Transverse colon (tissue), 4 donors: Measurements from ENCODE around the gene CALCR. TPM values are rescaled to one million over a fixed set of nuclear protein-coding genes. Genes with fewer than 3 reads are reported as not detected.

Source experiments
- DNase-seq: peaks from one replicate; pipeline ENCODE4 v3.0.0-alpha.2; 2019
- H3K27ac ChIP-seq, 4 donors: fragments of 200-600 bp; sonication (generic); 2 replicates each; pipeline ENCODE4 v1.5.1; 2016 to 2018; ENCODE audit warnings: inconsistent platforms in 4 of 4
- H3K27me3 ChIP-seq: fragments of 200-600 bp; sonication (generic); 2 replicates; pipeline ENCODE4 v1.5.1; 2017; ENCODE audit warnings: inconsistent platforms
- H3K36me3 ChIP-seq, 4 donors: fragments of 200-600 bp; sonication (generic); 2 replicates each; pipeline ENCODE4 v1.5.1; 2017 to 2019; ENCODE audit warnings: inconsistent platforms in 4 of 4
- H3K4me1 ChIP-seq, 4 donors: fragments of 200-600 bp; sonication (generic); 2 replicates each; pipeline ENCODE4 v1.5.1; 2017 to 2020; ENCODE audit warnings: inconsistent platforms in 4 of 4
- H3K4me3 ChIP-seq, 4 donors: fragments of 200-600 bp; sonication (generic); 1 replicate in 1 of 4; 2 replicates in 3 of 4; pipeline versions ENCODE4 v1.5.1 to v1.6.1; 2017 to 2019; ENCODE audit warnings: inconsistent platforms in 4 of 4
- H3K9me3 ChIP-seq, 2 donors: fragments of 200-600 bp; sonication (generic); 2 replicates each; pipeline ENCODE4 v1.5.1; 2017 to 2019; ENCODE audit warnings: inconsistent platforms in 2 of 2
- CTCF ChIP-seq, 5 experiments: fragments of 200-600 bp in 3 of 5; fragments of 450-650 bp in 2 of 5; sonication (generic) in 3 of 5; IDR thresholded peaks; 1 replicate in 2 of 5; 2 replicates in 3 of 5; pipeline ENCODE4 v1.5.1; 2016 to 2017; ENCODE audit warnings: antibody characterized with exemption in 5 of 5, inconsistent platforms in 3 of 5, mild to moderate bottlenecking in 2 of 5, moderate library complexity in 1 of 5
- EP300 ChIP-seq: sonication (generic); formaldehyde crosslinking; IDR thresholded peaks from one replicate; pipeline ENCODE4 v1.6.1; 2017; ENCODE audit warnings: antibody characterized with exemption, low read depth
- POLR2A ChIP-seq: fragments of 450-650 bp; IDR thresholded peaks from one replicate; pipeline ENCODE4 v1.6.1; 2016; ENCODE audit warnings: antibody characterized with exemption, mild to moderate bottlenecking, moderate library complexity
- POLR2AphosphoS5 ChIP-seq, 3 donors: sonication (generic); formaldehyde crosslinking; IDR thresholded peaks; one replicate each; pipeline ENCODE4 v1.6.1; 2016; ENCODE audit warnings: antibody characterized with exemption in 3 of 3
- WGBS, 2 donors: methylation state at CpG; one replicate each; pipeline ENCODE4 v1.1.5; 2018; ENCODE audit warnings: low coverage in 1 of 2; 5-methylcytosine and 5-hydroxymethylcytosine counted together
- in situ Hi-C, 4 donors: fragments of 200-750 bp; cut with MboI; loops; one replicate each; pipeline versions ENCODE4 v1.15.0 to v1.15.1; 2017; ENCODE audit warnings: low sequenced_read_pairs in 3 of 4, low pct_ligation_motif_present in 1 of 4, low pct_unique_long_range_greater_than_20kb in 1 of 4
- intact Hi-C: fragments of 100-400 bp; cut with DNase I; formaldehyde crosslinking; loops from one replicate; pipeline ENCODE4 v1.15.1; 2023; ENCODE audit warnings: low total_unique reads
- total RNA-seq, 4 donors: library from RNA; depleted of rRNA; stranded (reverse); fragments of >200 nt; gene quantifications; one replicate each; pipeline ENCODE4 v1.1.0, GENCODE V29; 2016

Gene CALCR
- total RNA-seq, 4 donors from 2014 or later, result not detected

GRCh38 chr7:93409324-93409723, 165.2 kb downstream of the CALCR start:
- no peaks in the 10 kb centered on the region for H3K27me3 ChIP-seq
- in situ Hi-C loops (no loop called here), intact Hi-C loops (no loop called here)
- H3K27ac ChIP-seq, result no peak overlapping the region
- H3K9me3 ChIP-seq, result no peaks in the 10 kb centered on the region
- no peak for DNase-seq
- H3K4me3 ChIP-seq, result no peak overlapping the region
- H3K36me3 ChIP-seq, result no peaks in the 10 kb centered on the region
- TF ChIP-seq EP300 (no peak), POLR2AphosphoS5 (IDR thresholded peaks at IDR 0.05) (no peak)
- WGBS, 2 donors, result 59 to 71% methylated on average over 3 of the region's 3 CpGs
- no peaks in the 10 kb centered on the region for H3K4me1 ChIP-seq

- DNase-seq, result no peak
- Histone ChIP-seq H3K4me3 (no peak overlapping the region), H3K27me3 (no peaks in the 10 kb centered on the region), H3K27ac (no peak overlapping the region), H3K36me3 (no peaks in the 10 kb centered on the region), H3K4me1 (no peaks in the 10 kb centered on the region), H3K9me3 (no peaks in the 10 kb centered on the region)
- no peak for TF ChIP-seq EP300
- no peak for TF ChIP-seq POLR2A
- no peak for TF ChIP-seq POLR2AphosphoS5 (IDR thresholded peaks at IDR 0.05)
- TF ChIP-seq CTCF (IDR thresholded peaks at IDR 0.05), result no peak
- in situ Hi-C loops, result no loop called here
- 80% methylated on average over 5 of the region's 5 CpGs for WGBS, 2 donors
- intact Hi-C loops, result no loop called here
These were observed 167.3 kb downstream of the CALCR start for GRCh38 chr7:93407239-93407638.

- intact Hi-C loops (no loop called here), in situ Hi-C loops (no loop called here)
- Histone ChIP-seq H3K27me3 (no peaks in the 10 kb centered on the region), H3K36me3 (no peaks in the 10 kb centered on the region), H3K9me3 (no peaks in the 10 kb centered on the region), H3K4me3 (no peak overlapping the region), H3K27ac (no peak overlapping the region), H3K4me1 (no peaks in the 10 kb centered on the region)
- TF ChIP-seq EP300 (no peak), CTCF (IDR thresholded peaks at IDR 0.05) (no peak), POLR2A (no peak), POLR2AphosphoS5 (IDR thresholded peaks at IDR 0.05) (no peak)
- DNase-seq, result no peak
- 75 to 100% methylated on average over 2 to 5 of the region's 5 CpGs for WGBS, 2 donors
These were observed 171.6 kb downstream of the CALCR start for GRCh38 chr7:93402944-93403343.

DNA sequence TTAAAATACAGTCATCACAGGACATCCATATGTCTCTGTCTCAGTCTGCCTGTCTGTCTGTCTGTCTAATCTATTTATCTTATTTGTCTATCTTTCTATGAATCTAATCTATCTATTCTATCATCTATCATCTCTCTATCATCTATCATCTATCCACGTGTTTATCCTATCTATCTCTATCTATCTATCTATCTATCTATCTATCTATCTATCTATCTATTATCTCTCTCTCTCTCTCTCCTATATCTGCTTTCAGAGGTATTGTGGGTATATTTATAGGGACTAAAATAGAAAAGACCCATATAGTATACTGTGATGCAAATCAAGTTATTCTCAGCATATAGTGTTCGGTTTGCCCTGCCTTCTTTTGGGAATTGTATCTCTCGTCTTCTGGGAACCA, 174.9 kb downstream of the CALCR start:
- H3K36me3 ChIP-seq, result no peaks in the 10 kb centered on the region
- no peak for DNase-seq
- intact Hi-C loops, result no loop called here
- WGBS, 2 donors, result 81 to 91% methylated on average over 3 of the region's 3 CpGs
- in situ Hi-C loops, result no loop called here
- TF ChIP-seq POLR2A, result no peak
- no peak for TF ChIP-seq CTCF (IDR thresholded peaks at IDR 0.05)
- no peak for TF ChIP-seq POLR2AphosphoS5 (IDR thresholded peaks at IDR 0.05)
- TF ChIP-seq EP300, result no peak
- H3K4me1 ChIP-seq, result no peaks in the 10 kb centered on the region
- no peaks in the 10 kb centered on the region for H3K27me3 ChIP-seq
- no peak overlapping the region for H3K4me3 ChIP-seq
- H3K9me3 ChIP-seq, result no peaks in the 10 kb centered on the region
- H3K27ac ChIP-seq, result no peak overlapping the region

DNA sequence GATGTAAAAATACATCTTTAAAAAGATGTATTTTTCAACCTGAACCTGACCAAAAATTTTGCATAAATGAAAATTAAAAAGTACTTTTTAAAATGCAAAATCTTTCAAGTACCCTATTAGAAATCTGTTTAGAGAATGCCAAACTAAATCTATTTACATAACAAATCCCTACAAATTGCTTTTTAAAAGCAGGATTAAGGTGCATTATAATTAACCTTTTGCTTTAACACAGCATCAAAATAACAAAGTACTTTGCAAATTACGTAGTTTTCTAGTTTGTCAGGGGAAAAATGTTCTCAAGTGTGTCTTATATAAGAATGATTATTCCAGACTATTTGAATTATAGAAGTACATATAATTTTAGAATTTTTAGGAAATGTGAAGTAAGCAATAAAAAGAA, 181.5 kb downstream of the CALCR start:
- WGBS, 2 donors, result 88 to 90% methylated on average over 1 of the region's 1 CpG
- H3K27ac ChIP-seq, result no peak overlapping the region
- no peak for TF ChIP-seq POLR2A
- no peak for TF ChIP-seq POLR2AphosphoS5 (IDR thresholded peaks at IDR 0.05)
- TF ChIP-seq EP300, result no peak
- no peak for TF ChIP-seq CTCF (IDR thresholded peaks at IDR 0.05)
- no peaks in the 10 kb centered on the region for H3K4me1 ChIP-seq
- H3K27me3 ChIP-seq, result no peaks in the 10 kb centered on the region
- DNase-seq, result no peak
- in situ Hi-C loops, result no loop called here
- no peaks in the 10 kb centered on the region for H3K9me3 ChIP-seq
- H3K36me3 ChIP-seq, result no peaks in the 10 kb centered on the region
- intact Hi-C loops, result no loop called here
- H3K4me3 ChIP-seq, result no peak overlapping the region
